ENCODE data around the gene CXorf49B.
A peak's percentile ranks its signal among the peaks of the same experiment; 100 is the strongest.
"Not testable (repeated sequence)": the region's sequence is repeated elsewhere in the genome, so short reads cannot be mapped to it uniquely, and the experiment has no call there.

CXorf49B gene

GRCh38 chrX:71763049-71763448 is at the start of gene CXorf49B:
Gene CXorf49B, plus strand, starts transcription at chrX:71763349. Its CDS starts 75 bp downstream, at chrX:71763424.
- DNase-seq (ENCODE audit: low spot score), result not testable (repeated sequence)

GRCh38 chrX:71714064-71714463 is 49.1 kb upstream of the CXorf49B start:
- DNase-seq (ENCODE audit: low spot score), result not testable (repeated sequence)

- not testable (repeated sequence) for DNase-seq (ENCODE audit: low spot score)
These were observed 47.6 kb upstream of the CXorf49B start for GRCh38 chrX:71715551-71715950.

- DNase-seq (ENCODE audit: low spot score), result not testable (repeated sequence)
These were observed 46.8 kb upstream of the CXorf49B start for GRCh38 chrX:71716323-71716722.

GRCh38 chrX:71718185-71718584 is 45.0 kb upstream of the CXorf49B start, which contains the start of gene CXorf49:
Gene CXorf49, minus strand, starts transcription at chrX:71718285. Its CDS starts 134 bp downstream, at chrX:71718151.
- not testable (repeated sequence) for DNase-seq (ENCODE audit: low spot score)

- not testable (repeated sequence) for DNase-seq (ENCODE audit: low spot score)
These were observed 44.0 kb upstream of the CXorf49B start for GRCh38 chrX:71719195-71719594.

- not testable (repeated sequence) for DNase-seq (ENCODE audit: low spot score)
These were observed 42.8 kb upstream of the CXorf49B start for GRCh38 chrX:71720289-71720886.

GRCh38 chrX:71760688-71761281 is 2.4 kb upstream of the CXorf49B start:
- not testable (repeated sequence) for DNase-seq (ENCODE audit: low spot score)

- DNase-seq (ENCODE audit: low spot score), result not testable (repeated sequence)
These were observed 1.7 kb downstream of the CXorf49B start for GRCh38 chrX:71764832-71765231.

GRCh38 chrX:71765613-71766012 is 2.5 kb downstream of the CXorf49B start:
- not testable (repeated sequence) for DNase-seq (ENCODE audit: low spot score)

- DNase-seq (ENCODE audit: low spot score), result not testable (repeated sequence)
These were observed 4.0 kb downstream of the CXorf49B start for GRCh38 chrX:71767134-71767533.

GRCh38 chrX:71778322-71778721 is 15.2 kb downstream of the CXorf49B start:
- not testable (repeated sequence) for DNase-seq (ENCODE audit: low spot score)

- not testable (repeated sequence) for DNase-seq (ENCODE audit: low spot score)
These were observed 19.2 kb downstream of the CXorf49B start for GRCh38 chrX:71782225-71782949.

GRCh38 chrX:71782950-71783299 is 19.8 kb downstream of the CXorf49B start:
- DNase-seq (ENCODE audit: low spot score), result not testable (repeated sequence)

GRCh38 chrX:71783569-71784347 is 20.6 kb downstream of the CXorf49B start:
- not testable (repeated sequence) for DNase-seq (ENCODE audit: low spot score)

- not testable (repeated sequence) for DNase-seq (ENCODE audit: low spot score)
These were observed 21.3 kb downstream of the CXorf49B start for GRCh38 chrX:71784348-71784983.

GRCh38 chrX:71806450-71806849 is 43.3 kb downstream of the CXorf49B start:
- not testable (repeated sequence) for DNase-seq (ENCODE audit: low spot score)

- DNase-seq (ENCODE audit: low spot score), result peak; percentile 35
These were observed 46.7 kb downstream of the CXorf49B start for GRCh38 chrX:71809886-71810285.

GRCh38 chrX:71814123-71814912 is 51.2 kb downstream of the CXorf49B start:
- no peak for DNase-seq (ENCODE audit: low spot score)

- no peak for DNase-seq (ENCODE audit: low spot score)
These were observed 52.2 kb downstream of the CXorf49B start for GRCh38 chrX:71815121-71815905.
